NOMO-1 treated with dmso at 0.1 percent for 144 hours (cell line): ENCODE data around the gene UBN1.

Experiments used
- DNase-seq: peaks from one replicate; lab custom pipeline; 2025; ENCODE audit not compliant: unreplicated experiment; lab: John Stamatoyannopoulos, UW

The UBN1 gene

DNA sequence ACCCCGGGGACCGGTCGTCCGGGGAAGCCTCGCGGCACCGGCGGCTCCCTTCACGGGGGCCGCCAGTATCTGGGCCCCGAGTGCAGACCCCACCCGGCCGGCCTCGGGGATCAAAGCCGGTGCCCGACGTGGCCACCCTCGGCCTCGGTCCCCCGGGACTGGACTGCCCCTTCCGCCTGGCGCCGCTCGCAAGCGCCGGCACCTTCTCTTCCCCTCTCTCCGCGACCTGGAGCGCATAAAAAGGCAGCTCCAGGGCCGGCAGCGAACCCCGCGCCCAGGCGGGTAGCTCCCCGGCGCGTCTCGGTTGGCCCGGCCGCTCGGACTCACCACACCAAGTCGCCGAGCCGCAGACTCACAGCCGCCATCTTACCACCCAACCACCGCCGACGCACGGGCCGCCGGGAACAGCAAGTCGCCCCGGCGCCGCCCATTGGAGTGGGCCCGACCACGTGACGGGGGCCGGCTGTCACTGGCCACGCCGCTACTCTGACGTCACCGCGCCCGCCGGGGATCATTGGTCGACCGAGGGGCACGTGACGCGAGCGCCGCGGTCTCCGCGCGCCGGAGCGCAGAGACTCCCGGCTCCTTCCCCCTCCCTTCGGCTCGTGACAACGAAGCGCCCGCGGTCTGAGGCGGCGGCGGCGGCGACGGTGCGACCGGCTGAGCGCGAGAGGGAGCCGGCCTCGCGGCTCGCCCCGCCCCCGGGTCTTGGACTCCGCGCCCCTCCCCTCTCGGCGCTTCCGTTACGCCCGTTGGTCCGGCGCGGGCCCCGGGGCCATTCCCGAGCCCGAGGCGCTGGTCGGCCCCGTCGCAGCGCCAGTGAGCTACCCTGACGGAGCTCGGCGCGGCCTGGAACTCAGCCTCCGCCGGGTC lies at the start of gene UBN1, which contains the start of gene GLYR1:
TSS of gene UBN1 (plus strand) at position 581 of the 873 bp plus-strand sequence. CDS start 5,437 bp downstream, outside the sequence.
TSS of gene GLYR1 (minus strand) at position 388 of the 873 bp plus-strand sequence. CDS start at position 365, 23 bp downstream.
- DNase-seq, result peak; percentile 95

- no peak for DNase-seq
These were observed 49.5 kb upstream of the UBN1 start for GRCh38 chr16:4797805-4798252.

GRCh38 chr16:4798456-4798855 lies 48.8 kb upstream of the UBN1 start:
- no peak for DNase-seq

GRCh38 chr16:4799171-4799855 lies 48.0 kb upstream of the UBN1 start:
- no peak for DNase-seq

DNA sequence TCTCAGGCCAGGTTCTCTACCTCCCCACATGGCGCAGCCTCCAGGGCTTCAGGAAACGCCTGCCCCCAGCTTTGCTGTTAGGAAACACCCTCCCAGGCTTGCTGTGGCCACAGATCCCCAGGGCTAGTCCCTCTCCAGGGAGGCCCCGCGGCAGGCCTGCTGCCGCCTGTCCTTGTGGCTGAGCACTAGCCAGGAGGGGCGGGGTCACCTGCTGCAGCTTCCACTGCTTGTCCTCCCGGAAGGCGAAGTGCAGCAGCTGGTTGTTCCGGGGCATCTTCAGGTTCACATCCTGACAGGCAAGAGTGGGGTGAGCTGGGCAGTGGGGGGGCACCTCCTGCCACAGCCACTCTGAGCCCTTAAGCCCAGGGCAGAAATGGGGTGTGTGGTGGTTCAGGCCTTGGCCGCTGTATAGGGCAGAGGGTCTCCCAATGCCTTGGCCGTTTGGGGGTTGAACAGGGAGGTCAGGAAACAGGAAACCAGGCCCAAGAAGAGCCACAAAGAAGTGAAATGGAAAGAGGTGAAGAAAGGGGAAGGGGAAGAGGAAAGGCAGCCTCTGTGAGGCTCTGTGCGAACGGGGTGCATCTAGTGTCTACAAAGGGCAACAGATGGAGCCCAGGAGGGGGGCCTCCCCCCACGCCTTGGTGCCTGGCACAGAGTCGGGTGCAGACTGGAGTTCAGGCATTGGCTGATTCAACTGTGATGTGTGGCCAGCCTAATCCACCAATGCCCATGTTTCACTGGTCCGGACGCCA lies 46.8 kb upstream of the UBN1 start:
- peak; percentile 47 for DNase-seq

DNA sequence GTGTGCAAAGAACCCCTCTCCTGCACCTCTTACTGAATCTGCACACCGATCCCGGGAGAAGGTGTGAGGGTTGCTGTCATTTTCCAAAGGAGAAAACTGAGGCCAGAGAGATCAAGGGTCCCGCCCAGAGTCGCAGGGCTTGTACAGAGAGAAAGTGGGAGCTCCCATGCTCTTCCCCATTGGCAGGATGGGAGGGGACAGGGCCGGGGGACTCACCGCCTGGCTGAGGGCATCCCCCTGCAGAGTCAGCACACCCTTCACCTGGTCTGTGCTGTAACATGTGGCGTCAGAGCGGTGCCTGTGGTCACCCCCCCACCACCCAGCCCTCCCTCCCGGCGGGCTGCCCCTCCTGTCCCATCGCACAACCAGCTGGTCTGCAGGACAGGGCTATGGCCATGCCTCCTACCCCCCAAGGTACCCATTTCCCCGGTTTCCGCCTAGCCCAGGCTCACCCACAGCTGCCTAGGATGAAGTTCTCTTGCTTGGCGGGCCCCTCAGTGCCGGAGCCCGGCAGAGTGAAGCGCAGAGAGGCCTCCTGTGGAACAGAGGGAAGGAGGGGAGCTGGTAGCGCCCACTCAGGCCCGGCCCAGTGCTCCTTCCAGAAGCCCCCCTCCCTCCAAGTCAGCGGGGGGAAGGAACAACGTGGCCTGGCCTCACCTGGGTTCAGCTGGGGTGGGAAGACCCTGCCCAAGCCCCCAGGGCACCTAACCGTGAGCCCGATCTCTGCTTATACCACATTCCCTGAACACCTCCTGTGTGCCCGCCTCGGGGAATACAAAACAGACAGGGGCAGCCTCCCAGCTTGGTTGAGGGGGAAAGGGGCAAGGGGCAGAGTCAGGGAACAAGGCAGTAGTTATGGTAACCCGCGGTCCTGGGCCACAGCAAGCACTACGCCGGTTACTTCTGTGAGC lies 46.0 kb upstream of the UBN1 start:
- no peak for DNase-seq

GRCh38 chr16:4801962-4802658 lies 45.2 kb upstream of the UBN1 start, which contains the start of gene ROGDI:
Gene ROGDI (minus strand): TSS chr16:4802633. CDS start chr16:4802571, 62 bp downstream.
- DNase-seq, result peak; percentile 58

DNA sequence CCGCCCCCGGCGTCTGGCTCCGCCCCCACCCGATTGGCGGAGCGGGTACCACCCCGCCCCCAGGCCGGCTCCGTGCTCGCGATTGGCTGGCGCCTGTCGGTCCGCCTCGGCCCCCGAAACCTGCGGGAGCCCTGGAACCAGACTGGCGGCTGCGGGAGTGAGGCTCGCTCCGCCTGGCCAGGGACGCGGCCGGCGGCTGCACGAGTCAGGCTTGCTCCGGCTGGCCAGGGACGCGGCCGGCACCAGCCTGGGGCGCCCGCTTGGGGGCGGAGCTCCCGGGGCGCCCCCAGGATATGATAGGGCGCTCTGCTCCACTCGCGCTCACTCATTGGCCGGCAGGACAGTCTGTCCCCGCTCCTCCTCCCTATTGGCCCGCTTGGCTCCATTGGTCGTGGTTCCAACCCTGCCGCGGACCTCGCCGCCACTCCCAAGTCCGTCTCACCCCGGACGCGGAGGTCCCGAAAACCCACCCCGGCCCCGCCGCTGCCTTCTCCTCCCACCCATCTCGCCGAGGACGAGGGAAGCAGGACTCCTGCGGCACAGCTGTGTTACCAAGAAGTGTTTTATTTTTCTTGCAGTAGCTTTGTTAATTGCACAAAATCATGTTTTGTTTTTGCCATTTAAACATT lies 44.5 kb upstream of the UBN1 start:
- peak; percentile 84 for DNase-seq

GRCh38 chr16:4803401-4803844 lies 43.9 kb upstream of the UBN1 start:
- peak; percentile 59 for DNase-seq

DNA sequence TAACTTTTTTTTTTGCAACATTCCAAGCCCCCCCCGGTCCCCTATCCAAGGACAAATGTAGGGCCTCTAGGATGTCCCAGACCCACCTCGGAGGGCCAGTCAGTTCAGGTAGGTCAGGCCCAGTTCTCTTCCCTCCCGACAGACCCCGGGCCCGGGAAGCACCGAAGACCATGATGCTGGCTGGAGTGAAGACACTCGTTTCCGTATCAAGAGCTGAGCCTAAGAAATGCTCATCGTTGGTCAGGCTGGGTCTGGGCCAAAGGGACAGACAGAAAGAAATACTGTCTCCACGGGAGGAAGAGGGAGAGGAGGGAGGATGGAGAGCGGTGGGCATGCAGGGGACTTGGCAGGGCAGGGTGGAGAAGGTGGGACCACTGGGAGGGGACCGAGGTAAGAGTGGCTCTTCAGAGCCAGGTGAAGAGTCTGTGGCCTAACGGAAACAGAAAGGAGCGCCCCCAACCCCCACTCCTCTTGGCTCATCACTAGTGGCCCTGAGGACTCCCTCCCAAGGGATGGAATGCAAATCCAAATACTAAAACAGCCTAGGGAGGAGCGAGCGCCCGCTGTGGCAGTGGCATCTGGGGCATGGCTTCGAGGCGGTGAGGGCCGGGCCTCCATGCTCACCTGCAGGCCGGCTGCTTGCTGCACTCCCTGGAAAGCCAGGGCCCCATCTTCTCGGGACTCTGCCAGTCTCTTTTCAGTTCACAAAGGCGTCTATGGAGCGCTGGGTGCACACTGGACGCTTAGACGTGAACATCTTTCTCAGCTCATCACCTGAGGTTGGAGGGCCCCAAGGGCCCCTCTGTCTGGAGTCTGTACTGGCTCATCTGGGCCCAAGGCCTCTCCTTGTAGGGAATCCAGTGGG lies 43.2 kb upstream of the UBN1 start:
- DNase-seq, result no peak

GRCh38 chr16:4805231-4805630 lies 42.0 kb upstream of the UBN1 start:
- no peak for DNase-seq

DNA sequence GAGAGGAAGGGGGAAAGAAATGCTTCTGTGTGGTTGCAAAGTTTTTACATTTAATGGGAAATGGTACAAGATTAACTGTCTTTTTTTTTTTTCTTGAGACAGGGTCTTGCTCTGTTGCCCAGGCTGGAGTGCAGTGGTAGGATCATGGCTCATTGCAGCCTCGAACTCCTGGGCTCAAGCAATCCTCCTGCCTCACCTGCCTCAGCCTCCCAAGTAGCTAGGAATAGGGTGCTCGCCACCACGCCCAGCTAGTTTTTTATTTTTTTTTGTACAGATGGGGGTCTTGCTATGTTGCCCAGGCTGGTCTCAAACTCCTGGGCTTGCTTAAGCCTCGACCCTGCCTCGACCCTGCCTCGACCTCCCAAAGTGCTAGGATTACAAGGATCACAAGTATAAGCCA lies 41.0 kb upstream of the UBN1 start:
- DNase-seq, result no peak

GRCh38 chr16:4811242-4811641 lies 36.0 kb upstream of the UBN1 start:
- DNase-seq, result no peak

DNA sequence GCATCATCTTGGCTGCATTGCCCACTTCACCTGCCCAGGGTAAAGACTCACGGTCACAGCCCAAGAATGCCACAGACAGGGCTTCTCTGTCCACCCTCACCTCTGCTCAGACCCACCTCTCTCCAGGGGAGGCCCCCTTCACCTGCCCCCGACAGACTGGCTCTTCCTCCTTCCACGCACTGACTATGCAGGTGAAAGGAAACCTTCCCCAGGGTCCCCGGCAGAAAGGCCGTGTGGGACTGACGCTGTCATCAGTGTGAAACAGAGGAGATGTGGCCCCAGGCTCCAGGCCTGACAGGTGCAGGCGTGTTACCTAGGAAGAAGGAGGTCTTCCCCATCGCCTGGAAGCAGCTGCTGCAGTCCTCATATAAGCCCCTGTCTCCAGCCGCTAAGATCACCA lies 35.5 kb upstream of the UBN1 start:
- DNase-seq, result no peak

DNA sequence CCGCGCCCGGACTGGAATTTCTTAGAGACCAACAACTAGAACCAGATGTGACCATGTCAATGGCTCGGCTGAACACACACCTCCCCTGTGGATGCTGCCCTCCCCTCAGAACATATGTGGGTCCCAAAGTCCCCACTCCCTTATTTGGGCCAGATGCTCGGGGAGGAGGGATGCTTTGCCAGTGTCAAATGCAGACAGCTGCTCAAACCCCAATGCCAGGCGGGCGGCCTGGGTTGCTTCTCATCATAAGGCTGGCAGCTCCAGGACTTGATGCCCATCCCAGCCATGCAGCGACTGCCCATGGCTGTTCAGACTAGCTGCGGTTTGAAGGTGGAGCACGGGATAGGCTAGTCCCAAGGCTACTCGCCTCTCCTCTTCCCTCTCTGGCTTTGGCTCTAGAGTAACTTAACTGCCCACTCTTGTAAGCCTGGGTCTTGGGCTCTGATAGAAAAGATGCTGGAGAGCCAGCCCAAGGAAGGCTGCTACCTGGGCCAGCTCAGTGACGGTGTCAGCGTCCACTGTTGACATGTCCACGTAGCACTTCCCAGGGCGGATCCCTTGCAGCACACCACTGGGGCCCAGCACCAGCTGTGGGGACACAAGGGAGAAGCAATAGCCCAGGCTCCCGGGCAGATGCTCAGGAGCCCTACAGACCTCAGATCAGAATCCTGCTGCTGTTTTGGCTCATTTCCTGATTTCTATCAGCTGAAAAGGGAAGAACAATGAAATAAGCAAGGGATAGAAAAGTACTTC lies 33.9 kb upstream of the UBN1 start:
- no peak for DNase-seq

DNA sequence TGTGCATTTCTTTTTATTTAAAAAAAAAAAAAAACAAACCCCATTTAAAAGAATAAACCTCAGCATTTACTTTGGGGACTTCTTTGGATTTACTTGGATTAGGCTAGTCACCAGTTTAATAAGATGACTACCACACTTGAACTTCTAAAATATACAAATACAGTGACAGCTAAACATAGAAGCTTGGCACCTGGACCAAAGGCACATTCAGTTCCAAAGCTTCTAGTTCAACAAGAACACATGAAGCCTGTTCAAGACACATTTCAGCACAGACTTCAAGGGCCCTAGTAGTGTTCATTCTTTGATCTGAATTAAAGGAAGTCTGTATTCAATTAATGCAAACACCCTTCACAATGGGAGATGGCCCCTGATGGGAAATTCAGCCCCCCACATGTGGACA lies 33.2 kb upstream of the UBN1 start:
- DNase-seq, result no peak

DNA sequence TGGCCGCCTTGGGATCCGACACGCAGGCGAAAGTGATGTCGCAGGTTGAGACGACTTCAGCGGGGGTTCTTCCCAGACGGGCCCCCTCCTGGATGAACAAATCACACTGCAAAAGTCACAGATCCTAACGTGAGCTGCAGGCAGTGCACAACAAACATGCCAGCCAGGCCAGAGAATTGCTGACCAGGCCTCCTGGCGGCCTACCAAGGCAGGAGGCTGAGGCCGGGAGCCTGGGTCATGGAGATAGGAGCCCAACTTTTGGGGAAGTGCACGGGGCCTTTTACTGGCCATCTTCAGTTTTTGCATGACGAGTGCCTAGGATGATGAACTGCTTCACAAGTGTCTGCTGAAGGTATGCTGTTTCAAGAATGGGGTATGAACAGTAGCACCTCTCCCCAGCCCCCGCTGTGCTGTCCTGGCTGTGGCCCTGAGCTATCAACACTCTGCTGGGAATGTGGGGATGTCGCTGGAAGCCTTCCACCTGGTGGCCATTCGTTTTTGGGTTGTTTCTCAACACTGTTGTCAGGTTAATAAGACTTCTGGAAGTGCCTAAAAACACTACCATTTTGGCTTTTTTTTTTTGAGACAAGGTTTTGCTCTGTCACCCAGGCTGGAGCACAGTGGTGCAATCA lies 32.6 kb upstream of the UBN1 start:
- no peak for DNase-seq
